ENCODE measurements around the gene ZNF142. TPM values are rescaled to one million over a fixed set of nuclear protein-coding genes. Genes with fewer than 3 reads are reported as not detected.
"Not testable (repeated sequence)": the region's sequence is repeated elsewhere in the genome, so short reads cannot be mapped to it uniquely, and the experiment has no call there.

ZNF142 gene
- total RNA-seq, result 10 to 100 TPM; 54.2 to 55.4 TPM

GRCh38 chr2:218659258-218659987 is at the start of gene ZNF142, which contains the start of gene BCS1L:
TSS of gene ZNF142 (minus strand) at chr2:218659623. CDS start at chr2:218656429, 3,194 bp downstream.
TSS of gene BCS1L (plus strand) at chr2:218659683. CDS start at chr2:218660988, 1,305 bp downstream.
- Mint-ChIP-seq H3K27ac (peak within 1 kb of the TSS; percentile 86), H3K9me3 (ENCODE audit: low read depth) (no peaks in the 10 kb centered on the region), H3K4me3 (peak within 1 kb of the TSS; percentile 90), H3K27me3 (no peaks in the 10 kb centered on the region), H3K36me3 (peaks cover 31% of the 10 kb centered on the region), H3K4me1 (peaks cover 38% of the 10 kb centered on the region)
- CTCF ChIA-PET, result interaction anchor here (0.8 to 6.9 kb wide), 22 partner anchors 8 to 263 kb away, joined by 3 to 82 read pairs (median 5); partner anchors contain the start of genes RNF25, STK36 and TTLL4
- peak; percentile 97 for DNase-seq
- ATAC-seq, result peak; percentile 97

GRCh38 chr2:218708086-218708485 is 48.7 kb upstream of the ZNF142 start:
- Mint-ChIP-seq H3K4me1 (peaks cover 39% of the 10 kb centered on the region), H3K27me3 (peaks cover 8% of the 10 kb centered on the region)
- CTCF ChIA-PET, result interaction anchor here (0.8 to 2.6 kb wide), 9 partner anchors 9 to 590 kb away, joined by 3 to 18 read pairs (median 4); partner anchors contain the start of genes BCS1L, RNF25 and ZNF142

GRCh38 chr2:218703341-218703740 is 43.9 kb upstream of the ZNF142 start:
- DNase-seq, result no peak
- Mint-ChIP-seq H3K27me3 (peaks cover 8% of the 10 kb centered on the region), H3K27ac (no peak overlapping the region), H3K9me3 (ENCODE audit: low read depth) (no peaks in the 10 kb centered on the region), H3K4me1 (peaks cover 13% of the 10 kb centered on the region), H3K36me3 (no peaks in the 10 kb centered on the region), H3K4me3 (no peak overlapping the region)
- CTCF ChIA-PET, result interaction anchor here (0.6 to 0.7 kb wide), 2 partner anchors 24 to 147 kb away, joined by 4 read pairs; no protein-coding TSS in a partner anchor
- no peak for ATAC-seq

More at GRCh38 chr2:218708086-218708485, 48.7 kb upstream of the ZNF142 start:
- peak overlapping the region; percentile 56 for H3K27ac Mint-ChIP-seq
- H3K9me3 Mint-ChIP-seq (ENCODE audit: low read depth), result no peaks in the 10 kb centered on the region
- H3K4me3 Mint-ChIP-seq, result no peak overlapping the region
- ATAC-seq, result peak; percentile 14
- peak; percentile 69 for DNase-seq
- H3K36me3 Mint-ChIP-seq, result peaks cover 2% of the 10 kb centered on the region

GRCh38 chr2:218701806-218702205 is 42.4 kb upstream of the ZNF142 start:
- Mint-ChIP-seq H3K36me3 (no peaks in the 10 kb centered on the region), H3K4me1 (no peaks in the 10 kb centered on the region), H3K4me3 (no peak overlapping the region), H3K27me3 (peaks cover 4% of the 10 kb centered on the region), H3K9me3 (ENCODE audit: low read depth) (no peaks in the 10 kb centered on the region), H3K27ac (no peak overlapping the region)
- CTCF ChIA-PET, result interaction anchor here (0.8 to 1.8 kb wide), 3 partner anchors 9 to 42 kb away, joined by 3 to 6 read pairs (median 3); partner anchors contain the start of genes BCS1L, TTLL4 and ZNF142
- ATAC-seq (no peak), DNase-seq (no peak)

- Mint-ChIP-seq H3K27me3 (no peaks in the 10 kb centered on the region), H3K4me3 (no peak overlapping the region), H3K4me1 (no peaks in the 10 kb centered on the region), H3K36me3 (no peaks in the 10 kb centered on the region), H3K9me3 (ENCODE audit: low read depth) (no peaks in the 10 kb centered on the region), H3K27ac (no peak overlapping the region)
- ATAC-seq, result no peak
- CTCF ChIA-PET, result interaction anchor here (2.9 kb wide), 1 partner anchor 12 kb away, joined by 8 read pairs; no protein-coding TSS in a partner anchor
- no peak for DNase-seq
Measured at GRCh38 chr2:218698885-218699284, 39.5 kb upstream of the ZNF142 start.

GRCh38 chr2:218694405-218695145 is 35.2 kb upstream of the ZNF142 start:
- H3K36me3 Mint-ChIP-seq, result no peaks in the 10 kb centered on the region
- no peaks in the 10 kb centered on the region for H3K4me1 Mint-ChIP-seq
- no peak for ATAC-seq
- CTCF ChIA-PET, result no interaction called here
- no peaks in the 10 kb centered on the region for H3K9me3 Mint-ChIP-seq (ENCODE audit: low read depth)
- DNase-seq, result no peak
- no peak overlapping the region for H3K27ac Mint-ChIP-seq
- no peaks in the 10 kb centered on the region for H3K27me3 Mint-ChIP-seq
- no peak overlapping the region for H3K4me3 Mint-ChIP-seq

- Mint-ChIP-seq H3K27me3 (no peaks in the 10 kb centered on the region), H3K27ac (no peak overlapping the region), H3K4me1 (no peaks in the 10 kb centered on the region), H3K4me3 (no peak overlapping the region), H3K9me3 (ENCODE audit: low read depth) (no peaks in the 10 kb centered on the region), H3K36me3 (no peaks in the 10 kb centered on the region)
- no peak for ATAC-seq
- CTCF ChIA-PET, result interaction anchor here (1.4 kb wide), 1 partner anchor 39 kb away, joined by 3 read pairs; no protein-coding TSS in a partner anchor
- DNase-seq, result no peak
Measured at GRCh38 chr2:218691234-218691633, 31.8 kb upstream of the ZNF142 start.

GRCh38 chr2:218687400-218688060 is 28.1 kb upstream of the ZNF142 start:
- CTCF ChIA-PET, result interaction anchor here (0.6 to 2.6 kb wide), 14 partner anchors 10 to 386 kb away, joined by 3 to 15 read pairs (median 4); partner anchors contain the start of genes BCS1L, TTLL4 and ZNF142
- not testable (repeated sequence) for H3K36me3 Mint-ChIP-seq; H3K27ac Mint-ChIP-seq; H3K4me3 Mint-ChIP-seq; H3K9me3 Mint-ChIP-seq (ENCODE audit: low read depth); H3K27me3 Mint-ChIP-seq; H3K4me1 Mint-ChIP-seq
- DNase-seq, result peak; percentile 51
- ATAC-seq, result peak; percentile 73

GRCh38 chr2:218680061-218680460 is 20.6 kb upstream of the ZNF142 start:
- H3K4me1 Mint-ChIP-seq, result no peaks in the 10 kb centered on the region
- CTCF ChIA-PET, result interaction anchor here (1.0 kb wide), 1 partner anchor 21 kb away, joined by 4 read pairs; the partner anchor contains the start of genes BCS1L and ZNF142
- no peak for ATAC-seq

GRCh38 chr2:218679119-218679518 is 19.7 kb upstream of the ZNF142 start:
- CTCF ChIA-PET, result no interaction called here
- Mint-ChIP-seq H3K9me3 (ENCODE audit: low read depth) (no peaks in the 10 kb centered on the region), H3K36me3 (no peaks in the 10 kb centered on the region), H3K4me1 (no peaks in the 10 kb centered on the region), H3K27ac (no peak overlapping the region), H3K4me3 (no peak overlapping the region), H3K27me3 (no peaks in the 10 kb centered on the region)
- DNase-seq (no peak), ATAC-seq (no peak)

More at GRCh38 chr2:218680061-218680460, 20.6 kb upstream of the ZNF142 start:
- Mint-ChIP-seq H3K27ac (no peak overlapping the region), H3K9me3 (ENCODE audit: low read depth) (no peaks in the 10 kb centered on the region), H3K4me3 (no peak overlapping the region), H3K27me3 (no peaks in the 10 kb centered on the region), H3K36me3 (no peaks in the 10 kb centered on the region)
- no peak for DNase-seq

GRCh38 chr2:218671654-218672566 is 12.5 kb upstream of the ZNF142 start, which contains the start of the genes RNF25 and STK36:
TSS of gene RNF25 (minus strand) at chr2:218672002. CDS start at chr2:218671970, 32 bp downstream.
TSS of gene STK36 (plus strand) at chr2:218672086. CDS start at chr2:218672830, 744 bp downstream.
- peak; percentile 97 for ATAC-seq

More at GRCh38 chr2:218671654-218672566, 12.5 kb upstream of the ZNF142 start, which contains the start of the genes RNF25 and STK36:
- peak; percentile 89 for DNase-seq
- CTCF ChIA-PET, result interaction anchor here (0.8 to 4.2 kb wide), 8 partner anchors 10 to 226 kb away, joined by 3 to 31 read pairs (median 4); partner anchors contain the start of genes BCS1L, TTLL4 and ZNF142
- H3K4me1 Mint-ChIP-seq, result peaks cover 24% of the 10 kb centered on the region
- H3K9me3 Mint-ChIP-seq (ENCODE audit: low read depth), result no peaks in the 10 kb centered on the region
- H3K4me3 Mint-ChIP-seq, result peak within 1 kb of the TSS; percentile 98
- no peaks in the 10 kb centered on the region for H3K27me3 Mint-ChIP-seq
- H3K36me3 Mint-ChIP-seq, result peaks cover 9% of the 10 kb centered on the region
- H3K27ac Mint-ChIP-seq, result peak within 1 kb of the TSS; percentile 91

Data from activated CD8-positive, alpha-beta memory T cell treated with anti-CD3 and anti-CD28 coated beads, Interleukin-2, amount 10 ng/mL, durations not matched to agents 7 days and 5 days (primary cell).